Esophagus (tissue), 2 donors: ENCODE data around the gene GALNT18. TPM values are rescaled to one million over a fixed set of nuclear protein-coding genes. Genes with fewer than 3 reads are reported as not detected.

Source experiments
- H3K27ac ChIP-seq, 2 donors: one replicate each; pipeline ENCODE4 v1.5.1; 2013; ENCODE audit warnings: low read depth in 2 of 2, mild to moderate bottlenecking in 2 of 2, inconsistent platforms in 1 of 2, low read length in 1 of 2, moderate library complexity in 1 of 2
- H3K27me3 ChIP-seq, 2 donors: one replicate each; pipeline ENCODE4 v1.6.1; 2013; ENCODE audit warnings: low read length in 2 of 2, control low read depth in 1 of 2, mild to moderate bottlenecking in 1 of 2; ENCODE audit not compliant: insufficient read depth in 2 of 2, control insufficient read depth in 1 of 2
- H3K36me3 ChIP-seq, 2 donors: one replicate each; pipeline ENCODE4 v1.6.1; 2013; ENCODE audit warnings: low read length in 1 of 2; ENCODE audit not compliant: control insufficient read depth in 2 of 2, insufficient read depth in 2 of 2
- H3K4me1 ChIP-seq, 2 donors: one replicate each; pipeline ENCODE4 v1.6.1; 2013; ENCODE audit warnings: low read length in 1 of 2; ENCODE audit not compliant: control insufficient read depth in 2 of 2, insufficient read depth in 2 of 2
- H3K4me3 ChIP-seq, 2 donors: one replicate each; pipeline ENCODE4 v1.5.1; 2013; ENCODE audit warnings: low read length in 2 of 2, mild to moderate bottlenecking in 2 of 2, low read depth in 1 of 2, moderate library complexity in 1 of 2
- H3K9me3 ChIP-seq, 2 donors: one replicate each; pipeline ENCODE4 v1.6.1; 2013; ENCODE audit warnings: mild to moderate bottlenecking in 2 of 2, low read depth in 1 of 2, low read length in 1 of 2, moderate library complexity in 1 of 2; ENCODE audit not compliant: control insufficient read depth in 2 of 2, insufficient read depth in 1 of 2
- WGBS, 2 donors: extraction: QIAGEN DNeasy Blood & Tissue Kit; methylation state at CpG; one replicate each; pipeline ENCODE4 v1.1.7; 2013; 5-methylcytosine and 5-hydroxymethylcytosine counted together
- polyA plus RNA-seq, 2 donors: library from polyadenylated mRNA; stranded (reverse); fragments of 200-250 nt; gene quantifications; one replicate each; pipeline ENCODE4 v1.2.3, GENCODE V29; 2013
- donor health status: healthy with polysubstance abuse.
- donor health status: Bipolar disorder and iron deficiency.

GALNT18 gene
- polyA plus RNA-seq, 2 donors = 2.2 to 5.8 TPM

- H3K4me1 ChIP-seq = peaks cover 0 to 2% of the 10 kb centered on the region in 2 donors
- no peak overlapping the region for H3K27ac ChIP-seq
- H3K4me3 ChIP-seq = no peak overlapping the region
- no peaks in the 10 kb centered on the region for H3K9me3 ChIP-seq
- no peaks in the 10 kb centered on the region for H3K36me3 ChIP-seq
- no peaks in the 10 kb centered on the region for H3K27me3 ChIP-seq
- 67 to 70% methylated on average over 6 of the region's 6 CpGs for WGBS, 2 donors
Observed at GRCh38 chr11:11563200-11563975, 58.4 kb downstream of the GALNT18 start.

DNA sequence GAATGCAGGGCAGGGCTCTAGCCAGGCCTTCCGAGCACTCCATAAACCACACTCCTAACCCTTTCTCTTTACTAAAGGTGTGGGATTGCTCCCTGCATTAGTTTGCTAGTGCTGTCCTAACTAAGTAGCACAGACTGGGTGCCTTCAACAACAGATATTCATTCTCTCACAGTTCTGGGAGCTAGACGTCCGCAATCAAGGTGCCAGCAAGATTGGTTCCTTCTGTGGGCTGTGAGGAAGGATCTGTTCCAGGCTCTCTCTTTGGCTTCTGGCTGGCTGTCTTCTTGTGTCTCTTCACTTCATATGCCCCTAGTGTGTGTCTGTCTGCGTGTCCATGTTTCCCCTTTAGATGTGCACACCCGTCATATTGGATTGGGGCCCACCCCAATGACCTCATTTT is 59.8 kb downstream of the GALNT18 start:
- no peaks in the 10 kb centered on the region for H3K9me3 ChIP-seq
- H3K4me3 ChIP-seq = no peak overlapping the region
- WGBS, 2 donors = 88 to 93% methylated on average over 5 of the region's 5 CpGs
- no peaks in the 10 kb centered on the region for H3K27me3 ChIP-seq
- H3K36me3 ChIP-seq = no peaks in the 10 kb centered on the region
- H3K4me1 ChIP-seq = peaks cover 0 to 6% of the 10 kb centered on the region in 2 donors
- no peak overlapping the region for H3K27ac ChIP-seq

- WGBS, 2 donors = 46 to 56% methylated on average over 2 of the region's 2 CpGs
- H3K4me3 ChIP-seq = no peak overlapping the region
- H3K9me3 ChIP-seq = no peaks in the 10 kb centered on the region
- H3K27ac ChIP-seq = no peak overlapping the region
- no peaks in the 10 kb centered on the region for H3K36me3 ChIP-seq
- H3K27me3 ChIP-seq = no peaks in the 10 kb centered on the region
- peaks cover 3 to 6% of the 10 kb centered on the region in 2 donors for H3K4me1 ChIP-seq
Observed at GRCh38 chr11:11558826-11559225, 63.0 kb downstream of the GALNT18 start.

DNA sequence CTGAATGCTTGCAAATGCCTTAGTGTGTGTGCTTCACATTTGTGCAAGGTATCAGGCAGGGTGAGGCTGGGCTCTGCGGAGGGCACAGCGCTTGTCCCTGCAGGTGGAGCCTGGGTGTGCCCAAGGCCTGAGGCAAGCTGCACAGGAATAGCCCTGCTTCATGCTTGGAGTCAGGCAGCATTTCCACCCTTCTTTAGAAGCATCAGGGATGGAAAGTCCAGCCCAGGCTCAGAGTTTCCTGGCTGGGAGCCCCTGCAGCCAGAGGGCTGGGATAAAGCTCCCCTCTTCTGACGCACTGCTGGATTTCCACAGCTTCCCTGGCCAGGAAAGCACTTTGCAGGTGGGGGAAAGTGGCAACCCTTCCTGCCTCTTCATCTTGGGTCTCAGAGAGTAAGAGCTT is 63.4 kb downstream of the GALNT18 start:
- no peak overlapping the region for H3K27ac ChIP-seq
- 37 to 42% methylated on average over 3 of the region's 3 CpGs for WGBS, 2 donors
- H3K4me1 ChIP-seq = peaks cover 3 to 6% of the 10 kb centered on the region in 2 donors
- H3K27me3 ChIP-seq = no peaks in the 10 kb centered on the region
- no peaks in the 10 kb centered on the region for H3K9me3 ChIP-seq
- H3K4me3 ChIP-seq = no peak overlapping the region
- no peaks in the 10 kb centered on the region for H3K36me3 ChIP-seq

DNA sequence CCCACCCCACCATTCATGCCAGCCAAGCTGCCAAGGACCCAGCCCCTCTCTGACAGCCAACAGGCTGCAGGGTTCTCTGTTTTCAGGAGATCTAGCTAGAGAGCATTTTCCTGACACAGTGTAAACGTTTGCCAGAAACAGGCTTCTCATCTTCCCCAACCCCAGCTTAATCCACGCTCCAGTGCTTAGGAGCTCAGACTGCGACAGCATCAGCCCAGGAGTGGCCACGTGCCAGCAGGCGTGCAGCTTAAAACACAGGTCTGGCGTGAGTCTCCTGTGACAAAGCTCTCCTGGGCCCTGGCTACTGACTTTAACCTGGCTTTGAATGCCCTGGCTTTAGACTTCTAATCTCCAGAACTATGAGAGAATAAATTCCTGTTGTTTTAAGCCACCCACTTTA is 66.6 kb downstream of the GALNT18 start:
- WGBS, 2 donors = 21 to 39% methylated on average over 6 of the region's 6 CpGs
- no peak overlapping the region for H3K27ac ChIP-seq

DNA sequence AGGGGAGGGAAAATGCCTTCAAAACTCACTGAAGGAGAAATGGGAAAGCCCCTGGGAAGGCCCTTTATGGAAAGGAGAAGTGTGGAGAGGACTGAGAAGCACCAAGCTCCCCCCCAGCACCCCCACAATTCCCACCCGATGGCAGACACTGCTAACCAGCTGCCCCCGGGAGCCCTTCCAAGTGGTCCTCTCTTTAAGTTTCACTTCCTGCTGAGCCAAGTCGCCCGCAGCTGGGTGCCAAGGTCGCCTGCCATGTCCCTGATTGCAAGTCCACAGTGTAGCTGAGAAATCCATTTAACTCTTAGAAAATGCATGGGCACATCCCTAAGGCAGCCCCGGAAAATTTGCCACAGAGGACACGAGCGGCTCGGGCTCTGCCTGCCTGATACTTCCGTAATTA is 68.2 kb downstream of the GALNT18 start:
- WGBS, 2 donors = 66 to 76% methylated on average over 10 of the region's 10 CpGs
- Histone ChIP-seq H3K4me1 (peaks cover 4 to 6% of the 10 kb centered on the region in 2 donors), H3K27ac (no peak overlapping the region)

More for the DNA sequence above, 66.6 kb downstream of the GALNT18 start:
- Histone ChIP-seq H3K4me3 (no peak overlapping the region), H3K4me1 (peaks cover 6% of the 10 kb centered on the region in 2 donors), H3K27me3 (no peaks in the 10 kb centered on the region), H3K9me3 (no peaks in the 10 kb centered on the region), H3K36me3 (no peaks in the 10 kb centered on the region)

DNA sequence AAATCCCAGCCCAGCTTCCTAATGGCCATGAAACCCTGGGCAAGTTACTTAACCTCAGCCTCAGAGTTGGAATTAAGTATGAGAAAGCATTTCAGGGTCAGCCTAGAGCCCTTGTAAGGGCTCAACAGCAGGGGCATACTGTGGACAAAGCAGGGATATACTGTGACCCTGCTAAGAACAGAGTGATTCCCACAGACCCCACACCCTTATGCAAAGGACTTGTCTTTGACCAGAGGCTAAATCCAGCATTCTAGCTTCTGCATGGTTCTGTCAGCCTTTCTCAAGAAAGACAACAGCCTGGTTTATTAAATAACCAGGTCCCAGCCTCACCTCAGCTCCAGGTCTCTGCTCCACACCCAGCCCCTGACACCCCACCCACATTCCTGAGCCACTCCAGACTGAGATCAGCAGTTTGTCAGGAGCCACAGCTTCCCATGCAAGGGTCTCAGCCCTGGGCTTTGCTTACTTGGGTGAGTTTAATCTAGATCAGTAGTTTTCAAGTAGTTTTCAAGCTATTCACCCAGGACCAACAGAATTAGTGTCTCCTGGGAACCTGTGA is 69.2 kb downstream of the GALNT18 start:
- H3K4me1 ChIP-seq = peaks cover 2 to 6% of the 10 kb centered on the region in 2 donors
- no peaks in the 10 kb centered on the region for H3K36me3 ChIP-seq
- no peaks in the 10 kb centered on the region for H3K27me3 ChIP-seq
- no peaks in the 10 kb centered on the region for H3K9me3 ChIP-seq
- H3K4me3 ChIP-seq = no peak overlapping the region
- H3K27ac ChIP-seq = no peak overlapping the region

More for the DNA sequence above, 68.2 kb downstream of the GALNT18 start:
- H3K36me3 ChIP-seq = no peaks in the 10 kb centered on the region
- H3K27me3 ChIP-seq = no peaks in the 10 kb centered on the region
- H3K9me3 ChIP-seq = no peaks in the 10 kb centered on the region
- H3K4me3 ChIP-seq = no peak overlapping the region

GRCh38 chr11:11550534-11550933 is 71.3 kb downstream of the GALNT18 start:
- Histone ChIP-seq H3K4me1 (peaks cover 0 to 6% of the 10 kb centered on the region in 2 donors), H3K36me3 (no peaks in the 10 kb centered on the region), H3K27ac (no peak overlapping the region), H3K27me3 (no peaks in the 10 kb centered on the region), H3K4me3 (no peak overlapping the region), H3K9me3 (no peaks in the 10 kb centered on the region)
- WGBS, 2 donors = 94 to 95% methylated on average over 6 of the region's 6 CpGs

DNA sequence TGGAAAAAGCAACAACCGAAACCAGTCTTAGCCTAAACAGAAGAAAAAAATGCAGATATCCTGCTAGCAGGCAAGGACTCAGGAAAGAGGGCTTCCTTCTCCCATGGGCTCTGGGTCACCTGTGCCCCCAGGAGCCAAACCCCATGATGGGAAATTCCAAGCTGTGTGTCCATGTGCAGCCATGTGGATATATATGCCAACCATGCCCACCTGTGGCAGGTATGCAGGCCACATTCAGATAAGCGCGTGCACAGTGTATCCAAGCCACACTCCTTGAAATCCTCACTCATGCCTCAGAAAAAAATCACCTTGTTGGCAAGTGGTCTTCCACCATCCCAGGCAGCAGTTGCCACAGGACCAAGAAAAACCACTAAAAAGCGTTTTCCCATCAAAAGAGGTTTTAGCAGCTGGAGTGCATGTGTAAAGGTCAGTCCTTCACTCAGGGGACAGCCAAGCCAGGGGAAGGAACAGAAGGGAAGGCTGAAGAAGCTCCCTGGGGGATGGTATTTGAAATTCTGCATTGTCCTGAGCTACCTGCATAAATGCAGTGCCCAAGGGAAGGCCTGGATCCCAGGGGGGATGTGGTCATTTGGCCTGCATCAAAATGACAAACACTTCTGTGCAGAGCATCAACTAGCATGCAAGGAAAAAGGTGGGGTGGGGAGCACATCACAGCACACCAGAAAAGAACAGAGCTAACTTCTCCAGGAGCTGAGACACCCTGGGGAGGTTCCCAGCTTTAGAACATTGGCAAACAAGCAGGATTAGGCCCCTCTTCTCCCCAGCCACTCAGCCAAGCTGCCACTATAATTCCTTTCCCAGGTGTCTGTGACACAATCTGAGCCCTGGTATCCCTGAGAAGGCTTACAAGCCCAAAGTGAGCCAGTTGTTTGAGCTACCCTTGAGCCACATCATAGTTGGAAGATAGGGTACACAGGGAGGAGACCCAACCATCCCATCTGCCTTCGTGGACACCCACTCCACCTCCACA is 76.2 kb downstream of the GALNT18 start:
- Histone ChIP-seq H3K9me3 (no peaks in the 10 kb centered on the region), H3K36me3 (no peaks in the 10 kb centered on the region), H3K27ac (no peak overlapping the region), H3K4me3 (no peak overlapping the region), H3K27me3 (no peaks in the 10 kb centered on the region), H3K4me1 (no peaks in the 10 kb centered on the region)
- WGBS, 2 donors = 88 to 90% methylated on average over 5 of the region's 5 CpGs
